ENCODE measurements around the gene MYO1G.

Gene MYO1G

GRCh38 chr7:44981035-44981706 lies 2.4 kb upstream of the MYO1G start:
- no peak for DNase-seq (ENCODE audit: low read depth in 2 of 2)

- peak in 1 of 2 donors; percentile 65 for DNase-seq (ENCODE audit: low read depth in 2 of 2)
Observed at GRCh38 chr7:44980393-44981034, 1.7 kb upstream of the MYO1G start.

GRCh38 chr7:44979481-44980392 lies 922 bp upstream of the MYO1G start:
- DNase-seq (ENCODE audit: low read depth in 2 of 2), result no peak

GRCh38 chr7:44977959-44978335 lies 868 bp downstream of the MYO1G start:
- no peak for DNase-seq (ENCODE audit: low read depth in 2 of 2)

- DNase-seq (ENCODE audit: low read depth in 2 of 2), result peak in 1 of 2 donors; percentile 57
Observed at GRCh38 chr7:44977304-44977958, 1.4 kb downstream of the MYO1G start.

- no peak for DNase-seq (ENCODE audit: low read depth in 2 of 2)
Observed at GRCh38 chr7:44976746-44977196, 2.0 kb downstream of the MYO1G start.

- DNase-seq (ENCODE audit: low read depth in 2 of 2), result no peak
Observed at GRCh38 chr7:44976040-44976745, 2.6 kb downstream of the MYO1G start.

GRCh38 chr7:44975331-44976039 lies 3.3 kb downstream of the MYO1G start:
- DNase-seq (ENCODE audit: low read depth in 2 of 2), result no peak

GRCh38 chr7:44974549-44974948 lies 4.3 kb downstream of the MYO1G start:
- no peak for DNase-seq (ENCODE audit: low read depth in 2 of 2)

- peak; percentile 45 to 54 for DNase-seq (ENCODE audit: low read depth in 2 of 2)
Observed at GRCh38 chr7:44973610-44974401, 5.0 kb downstream of the MYO1G start.

- DNase-seq (ENCODE audit: low read depth in 2 of 2), result no peak
Observed at GRCh38 chr7:44972562-44972961, 6.3 kb downstream of the MYO1G start.

- no peak for DNase-seq (ENCODE audit: low read depth in 2 of 2)
Observed at GRCh38 chr7:44971902-44972441, 6.8 kb downstream of the MYO1G start.

GRCh38 chr7:44971188-44971901 lies 7.5 kb downstream of the MYO1G start:
- no peak for DNase-seq (ENCODE audit: low read depth in 2 of 2)

- DNase-seq (ENCODE audit: low read depth in 2 of 2), result no peak
Observed at GRCh38 chr7:44970523-44971051, 8.2 kb downstream of the MYO1G start.

- no peak for DNase-seq (ENCODE audit: low read depth in 2 of 2)
Observed at GRCh38 chr7:44969701-44970522, 8.9 kb downstream of the MYO1G start.

GRCh38 chr7:44969049-44969700 lies 9.6 kb downstream of the MYO1G start:
- DNase-seq (ENCODE audit: low read depth in 2 of 2), result no peak
